Adrenal gland (tissue), 12 donors: Measurements from ENCODE around the gene TGFBR2. TPM values are rescaled to one million over a fixed set of nuclear protein-coding genes. Genes with fewer than 3 reads are reported as not detected.

Experiments
- DNase-seq, 7 donors: peaks; one replicate each; pipeline ENCODE4 v3.0.0-alpha.2; 2019 to 2020
- H3K27ac ChIP-seq, 5 donors: fragments of 200-600 bp; sonication (generic) in 4 of 5; 1 replicate in 3 of 5; 2 replicates in 2 of 5; pipeline versions ENCODE4 v1.5.1 to v1.8.0; 2016 to 2020; ENCODE audit warnings: mild to moderate bottlenecking in 1 of 5
- H3K27me3 ChIP-seq: fragments of 200-600 bp; 2 replicates; pipeline ENCODE4 v1.8.0; 2021
- H3K36me3 ChIP-seq, 2 donors: fragments of 200-600 bp; replicated peaks in 1 of 2; 1 replicate in 1 of 2; 2 replicates in 1 of 2; pipeline versions ENCODE4 v1.5.1 to v1.8.0; 2018 to 2022
- H3K4me1 ChIP-seq, 2 donors: fragments of 200-600 bp; replicated peaks in 1 of 2; 1 replicate in 1 of 2; 2 replicates in 1 of 2; pipeline versions ENCODE4 v1.5.1 to v1.8.0; 2018 to 2021
- H3K4me3 ChIP-seq, 4 donors: fragments of 200-600 bp; sonication (generic) in 3 of 4; one replicate each; pipeline ENCODE4 v1.5.1; 2016 to 2018
- H3K9me3 ChIP-seq, 3 donors: fragments of 200-600 bp; sonication (generic) in 1 of 3; replicated peaks in 1 of 3; 1 replicate in 2 of 3; 2 replicates in 1 of 3; pipeline versions ENCODE4 v1.5.1 to v1.8.0; 2016 to 2021
- POLR2A ChIP-seq, 2 donors: fragments of 450-650 bp; IDR thresholded peaks; one replicate each; pipeline ENCODE4 v1.6.1; 2017; ENCODE audit warnings: antibody characterized with exemption in 2 of 2, mild to moderate bottlenecking in 2 of 2, moderate library complexity in 1 of 2
- WGBS, 4 donors: extraction: QIAGEN DNeasy Blood & Tissue Kit in 2 of 4; methylation state at CpG; one replicate each; pipeline versions ENCODE4 v1.1.5 to v1.1.7; 2013 to 2017; 5-methylcytosine and 5-hydroxymethylcytosine counted together
- intact Hi-C, 2 donors: fragments of 100-400 bp; cut with DNase I; formaldehyde crosslinking; loops; one replicate each; pipeline versions ENCODE4 v1.14.1 to v1.15.0; 2022 to 2023
- polyA plus RNA-seq, 3 donors: library from polyadenylated mRNA; stranded (reverse); fragments of 200-250 nt in 2 of 3; fragments of 350-450 nt in 1 of 3; fragmentation: Illumina TruSeq in 1 of 3; extraction: RNeasy Lipid Tissue Mini Kit (QIAGEN cat#74804) in 1 of 3; gene quantifications; one replicate each; pipeline ENCODE4 v1.2.3, GENCODE V29; 2013 to 2014
- total RNA-seq, 9 donors: library from RNA; depleted of rRNA in 4 of 9; stranded (reverse); fragments of >200 nt in 4 of 9; fragments of 120-200 nt in 1 of 9; fragmentation: NEBNext Ultra II Directional in 1 of 9; extraction: Animal tissue kit (Norgen Biotek cat#: 25700) in 1 of 9; gene quantifications; one replicate each; pipeline versions ENCODE4 v1.1.0 to v1.2.4, GENCODE V29; 2013 to 2023
- TF ChIP-seq, protein P1 (sequence below), 6 experiments: fragments of 450-650 bp in 4 of 6; fragments of 200-600 bp in 2 of 6; sonication (generic) in 1 of 6; IDR thresholded peaks; 1 replicate in 5 of 6; 2 replicates in 1 of 6; pipeline versions ENCODE4 v1.5.1 to v1.8.0; 2016 to 2021; ENCODE audit warnings: antibody characterized with exemption in 6 of 6, mild to moderate bottlenecking in 2 of 6, moderate library complexity in 1 of 6
- donor health status: healthy with polysubstance abuse.
- donor health status: Bipolar disorder and iron deficiency.
- donor health status: DM: yes; HTN: yes; CAD: no.
- donor health status: DM: no; HTN: no; CAD: no.
- donor health status: DM: no; HTN: no; CAD: no.
- donor health status: DM: yes; HTN: yes; CAD: no.

TGFBR2 gene
- total and polyA plus RNA-seq, 12 donors: 19.1 to 296 (median 153) TPM

- TF ChIP-seq POLR2A (IDR thresholded peaks at IDR 0.05): no peak
- TF ChIP-seq, protein P1, sequence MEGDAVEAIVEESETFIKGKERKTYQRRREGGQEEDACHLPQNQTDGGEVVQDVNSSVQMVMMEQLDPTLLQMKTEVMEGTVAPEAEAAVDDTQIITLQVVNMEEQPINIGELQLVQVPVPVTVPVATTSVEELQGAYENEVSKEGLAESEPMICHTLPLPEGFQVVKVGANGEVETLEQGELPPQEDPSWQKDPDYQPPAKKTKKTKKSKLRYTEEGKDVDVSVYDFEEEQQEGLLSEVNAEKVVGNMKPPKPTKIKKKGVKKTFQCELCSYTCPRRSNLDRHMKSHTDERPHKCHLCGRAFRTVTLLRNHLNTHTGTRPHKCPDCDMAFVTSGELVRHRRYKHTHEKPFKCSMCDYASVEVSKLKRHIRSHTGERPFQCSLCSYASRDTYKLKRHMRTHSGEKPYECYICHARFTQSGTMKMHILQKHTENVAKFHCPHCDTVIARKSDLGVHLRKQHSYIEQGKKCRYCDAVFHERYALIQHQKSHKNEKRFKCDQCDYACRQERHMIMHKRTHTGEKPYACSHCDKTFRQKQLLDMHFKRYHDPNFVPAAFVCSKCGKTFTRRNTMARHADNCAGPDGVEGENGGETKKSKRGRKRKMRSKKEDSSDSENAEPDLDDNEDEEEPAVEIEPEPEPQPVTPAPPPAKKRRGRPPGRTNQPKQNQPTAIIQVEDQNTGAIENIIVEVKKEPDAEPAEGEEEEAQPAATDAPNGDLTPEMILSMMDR (IDR thresholded peaks at IDR 0.05): no peak
- intact Hi-C loops: no loop called here
- H3K4me3 ChIP-seq: no peak overlapping the region
- H3K36me3 ChIP-seq: no peaks in the 10 kb centered on the region
- no peak for DNase-seq
- WGBS, 4 donors: 67 to 79% (median 74%) methylated on average over 6 of the region's 6 CpGs
- no peaks in the 10 kb centered on the region for H3K27me3 ChIP-seq
- H3K4me1 ChIP-seq: peaks cover 59 to 98% of the 10 kb centered on the region in 2 donors
- H3K9me3 ChIP-seq: no peaks in the 10 kb centered on the region
- peak overlapping the region in 4 of 5 donors; percentile 5 to 70 (median 58) for H3K27ac ChIP-seq
Observed at GRCh38 chr3:30629746-30630145, 23.3 kb downstream of the TGFBR2 start.

DNA sequence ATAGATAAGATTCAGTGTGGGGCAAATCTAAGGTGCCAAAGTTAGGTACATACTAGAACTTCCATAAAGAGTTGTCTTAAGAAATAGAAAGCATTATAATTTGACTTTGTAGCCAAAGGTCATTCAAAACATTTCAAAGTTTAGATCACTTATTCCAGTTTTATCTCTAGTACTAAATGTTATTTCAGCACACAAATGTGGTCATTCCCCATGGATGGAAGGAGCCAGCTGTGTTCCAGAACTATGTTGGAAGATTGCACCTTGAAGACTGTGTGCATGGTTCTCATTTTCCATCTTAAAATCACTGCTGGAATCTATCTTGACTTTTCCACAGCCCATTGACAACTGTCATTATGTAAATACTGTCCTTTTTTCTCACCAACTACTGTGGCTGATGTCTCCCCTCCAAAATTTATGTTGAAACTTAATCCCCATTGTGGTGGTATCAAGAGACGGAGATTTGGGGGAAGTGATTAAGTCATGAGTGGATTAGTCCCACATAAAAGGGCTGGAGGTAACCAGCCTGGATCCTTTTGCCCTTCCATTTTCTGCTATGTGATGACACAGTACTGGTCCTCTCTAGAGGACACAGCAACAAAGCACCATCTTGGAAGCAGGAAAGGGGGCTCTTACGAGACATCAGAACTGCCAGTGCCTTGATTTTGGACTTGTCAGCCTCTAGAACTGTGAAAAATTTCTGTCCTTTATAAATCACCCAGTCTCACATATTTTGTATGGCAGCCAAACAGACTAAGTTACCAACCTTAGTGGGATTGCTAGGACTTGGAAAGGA, 24.0 kb downstream of the TGFBR2 start:
- Histone ChIP-seq H3K36me3 (no peaks in the 10 kb centered on the region), H3K4me1 (peaks cover 63 to 98% of the 10 kb centered on the region in 2 donors), H3K9me3 (no peaks in the 10 kb centered on the region), H3K27me3 (no peaks in the 10 kb centered on the region), H3K27ac (peak overlapping the region in 4 of 5 donors; percentile 52 to 70 (median 60)), H3K4me3 (no peak overlapping the region)
- DNase-seq: no peak
- TF ChIP-seq POLR2A (IDR thresholded peaks at IDR 0.05): no peak
- TF ChIP-seq, protein P1 (IDR thresholded peaks at IDR 0.05): no peak
- WGBS, 4 donors: 70 to 93% (median 84%) methylated on average over 2 of the region's 2 CpGs
- intact Hi-C loops: no loop called here

DNA sequence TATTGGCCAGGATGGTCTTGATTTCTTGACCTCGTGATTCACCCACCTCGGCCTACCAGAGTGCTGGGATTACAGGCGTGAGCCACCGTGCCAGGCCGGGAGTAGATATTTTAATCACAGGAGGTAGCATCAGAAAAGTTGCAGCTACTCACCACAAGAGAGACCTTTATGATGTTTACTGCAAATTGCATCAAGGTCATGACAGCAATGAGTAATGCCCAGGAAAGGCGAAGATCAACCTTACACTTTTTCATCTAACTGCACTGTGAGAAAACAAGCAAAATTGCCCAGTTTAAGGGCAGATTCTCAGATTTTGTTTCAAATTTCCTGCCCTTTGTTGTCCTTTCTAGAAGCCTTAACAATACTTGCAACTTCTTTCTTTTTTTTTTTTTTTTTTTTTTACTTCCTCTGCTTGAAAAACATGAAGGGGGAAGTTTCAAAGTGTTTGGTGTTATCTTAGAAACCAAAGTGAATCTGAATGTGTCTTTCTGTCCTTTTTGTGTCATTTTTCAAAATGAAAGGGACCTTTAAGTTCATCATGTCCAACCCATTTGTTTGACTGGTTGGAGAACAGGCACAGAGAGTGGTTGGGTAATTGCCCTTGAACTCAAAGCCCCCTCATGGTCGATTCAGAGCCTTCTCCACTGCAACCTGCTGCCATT, 25.0 kb downstream of the TGFBR2 start:
- intact Hi-C loops: no loop called here
- Histone ChIP-seq H3K36me3 (no peaks in the 10 kb centered on the region), H3K27me3 (no peaks in the 10 kb centered on the region), H3K4me1 (peaks cover 59 to 95% of the 10 kb centered on the region in 2 donors), H3K27ac (peak overlapping the region; percentile 45 to 77 (median 56)), H3K9me3 (no peaks in the 10 kb centered on the region), H3K4me3 (no peak overlapping the region)
- peak in 3 of 7 donors; percentile 33 to 41 (median 36) for DNase-seq
- TF ChIP-seq, protein P1 (IDR thresholded peaks at IDR 0.05): peak in 4 of 6 experiments; percentile 3 to 28 (median 24)
- TF ChIP-seq POLR2A (IDR thresholded peaks at IDR 0.05): no peak
- 23 to 38% (median 32%) methylated on average over 7 of the region's 7 CpGs for WGBS, 4 donors

GRCh38 chr3:30632065-30632464, 25.7 kb downstream of the TGFBR2 start:
- TF ChIP-seq, protein P1 (IDR thresholded peaks at IDR 0.05): no peak
- TF ChIP-seq POLR2A (IDR thresholded peaks at IDR 0.05): no peak
- no peaks in the 10 kb centered on the region for H3K36me3 ChIP-seq
- H3K27ac ChIP-seq: peak overlapping the region in 4 of 5 donors; percentile 11 to 77 (median 47)
- 51 to 65% (median 62%) methylated on average over 3 of the region's 3 CpGs for WGBS, 4 donors
- H3K4me1 ChIP-seq: peaks cover 56 to 88% of the 10 kb centered on the region in 2 donors
- H3K27me3 ChIP-seq: no peaks in the 10 kb centered on the region
- intact Hi-C loops: no loop called here
- no peak overlapping the region for H3K4me3 ChIP-seq
- no peak for DNase-seq
- H3K9me3 ChIP-seq: no peaks in the 10 kb centered on the region
